Measurements from ENCODE around the gene NPM1.

NPM1 gene

GRCh38 chr5:171455522-171455921, 67.9 kb downstream of the NPM1 start:
- Histone ChIP-seq H3K27me3 (ENCODE audit: control insufficient read depth, insufficient read depth, low read length) (no peaks in the 10 kb centered on the region), H3K36me3 (ENCODE audit: control insufficient read depth, insufficient read depth, low read length) (no peaks in the 10 kb centered on the region), H3K9ac (ENCODE audit: low read depth, low read length) (no peak overlapping the region), H3K4me1 (ENCODE audit: control insufficient read depth, insufficient read depth, low read length) (no peaks in the 10 kb centered on the region), H3K9me3 (ENCODE audit: control insufficient read depth, insufficient read depth, low read length) (no peaks in the 10 kb centered on the region), H3K4me3 (ENCODE audit: low read depth, low read length) (no peak overlapping the region), H3K27ac (ENCODE audit: low read depth, low read length) (no peak overlapping the region)

- H3K36me3 ChIP-seq (ENCODE audit: control insufficient read depth, insufficient read depth, low read length): no peaks in the 10 kb centered on the region
Measured at GRCh38 chr5:171457208-171457981, 69.7 kb downstream of the NPM1 start.

GRCh38 chr5:171459839-171460238, 72.2 kb downstream of the NPM1 start:
- peaks cover 3% of the 10 kb centered on the region; the same call in 1 of the 2 replicates for H3K4me1 ChIP-seq (ENCODE audit: control insufficient read depth, insufficient read depth, low read length)
- H3K27me3 ChIP-seq (ENCODE audit: control insufficient read depth, insufficient read depth, low read length): no peaks in the 10 kb centered on the region
- no peak overlapping the region for H3K4me3 ChIP-seq (ENCODE audit: low read depth, low read length)
- H3K9me3 ChIP-seq (ENCODE audit: control insufficient read depth, insufficient read depth, low read length): no peaks in the 10 kb centered on the region
- no peak overlapping the region for H3K27ac ChIP-seq (ENCODE audit: low read depth, low read length)
- no peaks in the 10 kb centered on the region for H3K36me3 ChIP-seq (ENCODE audit: control insufficient read depth, insufficient read depth, low read length)
- no peak overlapping the region for H3K9ac ChIP-seq (ENCODE audit: low read depth, low read length)

More at GRCh38 chr5:171457208-171457981, 69.7 kb downstream of the NPM1 start:
- Histone ChIP-seq H3K27ac (ENCODE audit: low read depth, low read length) (no peak overlapping the region), H3K4me3 (ENCODE audit: low read depth, low read length) (no peak overlapping the region), H3K27me3 (ENCODE audit: control insufficient read depth, insufficient read depth, low read length) (no peaks in the 10 kb centered on the region), H3K4me1 (ENCODE audit: control insufficient read depth, insufficient read depth, low read length) (no peaks in the 10 kb centered on the region), H3K9me3 (ENCODE audit: control insufficient read depth, insufficient read depth, low read length) (no peaks in the 10 kb centered on the region), H3K9ac (ENCODE audit: low read depth, low read length) (no peak overlapping the region)
